SK-N-SH (cell line): ENCODE results near the gene PPP2R5D. TPM values are rescaled to one million over a fixed set of nuclear protein-coding genes. Genes with fewer than 3 reads are reported as not detected.

Source experiments
- CTCF ChIA-PET: fragments of 300-600, 350-600 bp; formaldehyde crosslinking; extraction: SDS; loops from one replicate; lab custom pipeline; 2021; lab: Yijun Ruan, JAX
- POLR2A ChIA-PET: fragments of 350-600 bp; sonication (Branson Sonifier 250); formaldehyde crosslinking; extraction: SDS; loops from one replicate; lab custom pipeline; 2020; ENCODE audit warnings: antibody characterized with exemption, inconsistent platforms; lab: Yijun Ruan, JAX
- DNase-seq: peaks from one replicate; pipeline ENCODE4 v3.0.0; 2012
- H2AFZ ChIP-seq: fragments of 200-600 bp; sonication (generic); 2 replicates; pipeline ENCODE4 v1.8.1; 2016; ENCODE audit warnings: antibody characterized with exemption, mild to moderate bottlenecking, low read depth
- H3F3A ChIP-seq: fragments of 200-600 bp; sonication (generic); replicated peaks from 2 replicates; pipeline ENCODE3; 2016; ENCODE audit warnings: antibody characterized with exemption, mild to moderate bottlenecking; ENCODE audit not compliant: insufficient read depth
- H3K27ac ChIP-seq, 2 experiments: fragments of 200-500 bp in 1 of 2; fragments of 200-600 bp in 1 of 2; sonication (Bioruptor generic) in 1 of 2; sonication (generic), shearing (Covaris generic) in 1 of 2; 2 replicates each; pipeline versions ENCODE4 v1.5.1 to v1.6.1; 2014 to 2016; ENCODE audit warnings: low read depth in 2 of 2, inconsistent platforms in 1 of 2, low read length in 1 of 2, mild to moderate bottlenecking in 1 of 2, mixed read lengths in 1 of 2
- H3K27me3 ChIP-seq: fragments of 200-600 bp; sonication (generic), shearing (Covaris generic); 2 replicates; pipeline ENCODE4 v1.6.1; 2016; ENCODE audit warnings: mixed run types; ENCODE audit not compliant: insufficient read depth
- H3K36me3 ChIP-seq, 2 experiments: fragments of 200-500 bp in 1 of 2; fragments of 200-600 bp in 1 of 2; sonication (Bioruptor generic) in 1 of 2; sonication (generic) in 1 of 2; replicated peaks in 1 of 2; 2 replicates each; pipeline versions ENCODE3 to v1.5.1; 2014 to 2016; ENCODE audit warnings: low read length in 1 of 2, mild to moderate bottlenecking in 1 of 2; ENCODE audit not compliant: insufficient read depth in 2 of 2, control insufficient read depth in 1 of 2
- H3K4me1 ChIP-seq, 2 experiments: fragments of 200-500 bp in 1 of 2; fragments of 200-600 bp in 1 of 2; sonication (Bioruptor generic) in 1 of 2; sonication (generic), shearing (Covaris generic) in 1 of 2; 2 replicates each; pipeline versions ENCODE4 v1.5.1 to v1.6.1; 2014 to 2016; ENCODE audit warnings: low read depth in 1 of 2, low read length in 1 of 2, mixed run types in 1 of 2; ENCODE audit not compliant: insufficient read depth in 2 of 2, control insufficient read depth in 1 of 2
- H3K4me2 ChIP-seq: fragments of 200-600 bp; sonication (generic), shearing (Covaris generic); 2 replicates; pipeline ENCODE4 v1.6.1; 2017; ENCODE audit warnings: mixed run types
- H3K4me3 ChIP-seq, 2 experiments: fragments of 200-500 bp in 1 of 2; fragments of 200-600 bp in 1 of 2; sonication (Bioruptor generic) in 1 of 2; sonication (generic), shearing (Covaris generic) in 1 of 2; 2 replicates each; pipeline versions ENCODE4 v1.5.1 to v1.8.1; 2014 to 2016; ENCODE audit warnings: low read depth in 2 of 2, inconsistent platforms in 1 of 2, low read length in 1 of 2, mild to moderate bottlenecking in 1 of 2, mixed read lengths in 1 of 2, moderate library complexity in 1 of 2
- H3K79me2 ChIP-seq: fragments of 200-600 bp; sonication (generic); 2 replicates; pipeline ENCODE4 v1.8.1; 2017; ENCODE audit warnings: mild to moderate bottlenecking; ENCODE audit not compliant: insufficient read depth
- H3K9ac ChIP-seq: fragments of 200-600 bp; sonication (generic); 2 replicates; pipeline ENCODE4 v1.6.1; 2017; ENCODE audit warnings: mixed run types
- H3K9me2 ChIP-seq: fragments of 200-600 bp; sonication (generic); 2 replicates; pipeline ENCODE4 v1.6.1; 2017; ENCODE audit warnings: mixed run types
- H3K9me3 ChIP-seq: fragments of 200-600 bp; sonication (generic); 2 replicates; pipeline ENCODE4 v1.6.1; 2017; ENCODE audit warnings: mixed run types, mild to moderate bottlenecking, moderate library complexity
- H4K20me1 ChIP-seq: fragments of 200-600 bp; sonication (generic); 2 replicates; pipeline ENCODE4 v1.6.1; 2017; ENCODE audit warnings: mild to moderate bottlenecking, mixed run types; ENCODE audit not compliant: insufficient read depth
- CHD2 ChIP-seq: fragments of 150-350 bp; IDR thresholded peaks from 2 replicates; pipeline ENCODE4 v1.6.1; 2018; ENCODE audit warnings: low read length; ENCODE audit not compliant: partially characterized antibody
- GATA2 ChIP-seq: sonication (generic); formaldehyde crosslinking; IDR thresholded peaks from 2 replicates; pipeline ENCODE4 v1.5.0; 2020; ENCODE audit warnings: mild to moderate bottlenecking, missing genetic modification reagents
- MAX ChIP-seq: IDR thresholded peaks from 2 replicates; pipeline ENCODE4 v1.4.0; 2012; ENCODE audit warnings: low read depth
- MEF2A ChIP-seq: IDR thresholded peaks from 2 replicates; pipeline ENCODE4 v1.4.0; 2012; ENCODE audit warnings: low read depth, borderline replicate concordance
- POLR2AphosphoS5 ChIP-seq: IDR thresholded peaks from 2 replicates; pipeline ENCODE4 v1.6.1; 2012; ENCODE audit warnings: low read depth, low read length
- RAD21 ChIP-seq: IDR thresholded peaks from 2 replicates; pipeline ENCODE4 v1.6.1; 2012; ENCODE audit warnings: mild to moderate bottlenecking, low read length
- RCOR1 ChIP-seq: fragments of 150-350 bp; IDR thresholded peaks from 2 replicates; pipeline ENCODE4 v1.6.1; 2017; ENCODE audit warnings: antibody characterized with exemption, low read length
- REST ChIP-seq: IDR thresholded peaks from 2 replicates; pipeline ENCODE4 v1.6.1; 2012; ENCODE audit warnings: mild to moderate bottlenecking, low read depth, low read length, moderate library complexity
- TCF12 ChIP-seq: IDR thresholded peaks from 2 replicates; pipeline ENCODE4 v1.4.0; 2012
- USF1 ChIP-seq: IDR thresholded peaks from 2 replicates; pipeline ENCODE4 v1.4.0; 2012; ENCODE audit warnings: low read depth, borderline replicate concordance
- USF2 ChIP-seq: fragments of 150-350 bp; IDR thresholded peaks from 2 replicates; pipeline ENCODE4 v1.6.1; 2017; ENCODE audit warnings: antibody characterized with exemption, low read length, low read depth, borderline replicate concordance
- YY1 ChIP-seq: IDR thresholded peaks from 2 replicates; pipeline ENCODE4 v1.4.0; 2012; ENCODE audit warnings: low read depth, mild to moderate bottlenecking
- WGBS: methylation state at CpG from one replicate; pipeline ENCODE4 v1.1.6; 2017; ENCODE audit warnings: low lambda C conversion rate; 5-methylcytosine and 5-hydroxymethylcytosine counted together
- polyA plus RNA-seq, 3 experiments: library from polyadenylated mRNA; depleted of rRNA; stranded (reverse); fragments of >200 nt; gene quantifications; 2 replicates each; pipeline ENCODE4 v1.2.3, GENCODE V29; 2012

Gene PPP2R5D
- polyA plus RNA-seq, 1 of the 3 experiments (the other 2 are of a cell fraction) = 37.6 TPM

- no peaks in the 10 kb centered on the region for H4K20me1 ChIP-seq
- no peaks in the 10 kb centered on the region for H3K9me3 ChIP-seq
- H3K4me1 ChIP-seq = no peaks in the 10 kb centered on the region
- TF ChIP-seq RCOR1 (no peak), YY1 (no peak), USF2 (no peak), POLR2AphosphoS5 (no peak), GATA2 (CRISPR knock-in tag) (no peak), REST (no peak), CHD2 (no peak), RAD21 (no peak), TCF12 (no peak)
- TF ChIP-seq, all 33 proteins: peak for 0
- H3K9me2 ChIP-seq = no peaks in the 10 kb centered on the region
- no peak overlapping the region for H3K4me3 ChIP-seq
- no peak overlapping the region for H2AFZ ChIP-seq
- ChIA-PET POLR2A (interaction anchor here (0.8 to 1.5 kb wide), 3 partner anchors 13 to 21 kb away, joined by 3 to 5 read pairs (median 4); partner anchors contain the start of gene CUL7), CTCF (interaction anchor here (0.6 to 1.0 kb wide), 2 partner anchors 11 to 110 kb away, joined by 3 read pairs; no protein-coding TSS in a partner anchor)
- 97% methylated on average over 2 of the region's 2 CpGs for WGBS
- no peak overlapping the region for H3K27ac ChIP-seq
- peaks cover 41 to 45% of the 10 kb centered on the region in 2 experiments for H3K36me3 ChIP-seq
- no peaks in the 10 kb centered on the region for H3K27me3 ChIP-seq
- peaks cover 29% of the 10 kb centered on the region for H3F3A ChIP-seq
- no peak overlapping the region for H3K4me2 ChIP-seq
- H3K79me2 ChIP-seq = no peaks in the 10 kb centered on the region
- H3K9ac ChIP-seq = no peak overlapping the region
- no peak for DNase-seq
Observed at GRCh38 chr6:43033496-43034189, 49.3 kb downstream of the PPP2R5D start.

GRCh38 chr6:43034190-43034525 lies 49.8 kb downstream of the PPP2R5D start:
- CTCF ChIA-PET = interaction anchor here (1.0 kb wide), 1 partner anchor 11 kb away, joined by 3 read pairs; no protein-coding TSS in a partner anchor
- Histone ChIP-seq H3K9me2 (no peaks in the 10 kb centered on the region), H3F3A (peaks cover 26% of the 10 kb centered on the region), H3K27me3 (no peaks in the 10 kb centered on the region), H3K79me2 (no peaks in the 10 kb centered on the region), H4K20me1 (no peaks in the 10 kb centered on the region), H3K9me3 (no peaks in the 10 kb centered on the region), H3K4me1 (no peaks in the 10 kb centered on the region), H3K4me2 (no peak overlapping the region), H3K4me3 (no peak overlapping the region), H2AFZ (no peak overlapping the region), H3K36me3 (peaks cover 42 to 43% of the 10 kb centered on the region in 2 experiments), H3K27ac (no peak overlapping the region), H3K9ac (no peak overlapping the region)
- no peak for DNase-seq
- WGBS = 100% methylated on average over 2 of the region's 2 CpGs
- POLR2A ChIA-PET = interaction anchor here (1.0 to 1.5 kb wide), 2 partner anchors 20 kb away, joined by 4 to 5 read pairs; partner anchors contain the start of gene CUL7
- TF ChIP-seq YY1 (no peak), USF1 (no peak), REST (no peak), MEF2A (no peak), TCF12 (no peak), MAX (no peak)
